Endothelial cell of umbilical vein (primary cell): Measurements from ENCODE around the gene MYO1F. TPM values are rescaled to one million over a fixed set of nuclear protein-coding genes. Genes with fewer than 3 reads are reported as not detected.

Experiments
- BruUV-seq: library from RNA; stranded (reverse); fragments of 400-500 nt; replicated peaks from 2 replicates; lab custom pipeline; 2021; lab: Mats Ljungman, UMichigan
- CTCF ChIA-PET: fragments of 300-600, 350-600 bp; sonication (Branson Sonifier 250); formaldehyde crosslinking; loops from one replicate; lab custom pipeline; 2021; ENCODE audit warnings: antibody characterized with exemption, inconsistent platforms; lab: Charles Lee
- POLR2A ChIA-PET: fragments of 300-600, 350-600 bp; sonication (Branson Sonifier 250); formaldehyde crosslinking; loops from one replicate; lab custom pipeline; 2021; ENCODE audit warnings: antibody characterized with exemption, inconsistent platforms; lab: Charles Lee
- DNase-seq: peaks from one replicate; pipeline ENCODE4 v3.0.0-alpha.2; 2011; ENCODE audit warnings: low read depth, low spot score
- FAIRE-seq: peaks from 2 replicates; lab custom pipeline; 2011; peaks lifted over from hg19 to GRCh38; lab: Jason Lieb, UNC
- H2AFZ ChIP-seq: 2 replicates; pipeline ENCODE4 v1.6.0; 2012; ENCODE audit warnings: low read depth, low read length, control low read depth, inconsistent platforms
- H3K27ac ChIP-seq: 2 replicates; pipeline ENCODE4 v1.5.1; 2011; ENCODE audit warnings: low read depth, mild to moderate bottlenecking, control low read depth, low read length, moderate library complexity; ENCODE audit not compliant: insufficient read depth
- H3K27me3 ChIP-seq, 2 experiments: 2 replicates each; pipeline versions ENCODE4 v1.6.0 to v1.6.1; 2011; ENCODE audit warnings: low read length in 2 of 2, mixed read lengths in 1 of 2; ENCODE audit not compliant: control insufficient read depth in 2 of 2, insufficient read depth in 2 of 2
- H3K36me3 ChIP-seq, 2 experiments: 2 replicates in 1 of 2; 3 replicates in 1 of 2; pipeline ENCODE4 v1.5.1; 2011; ENCODE audit warnings: low read length in 2 of 2, mild to moderate bottlenecking in 1 of 2, moderate library complexity in 1 of 2; ENCODE audit not compliant: control insufficient read depth in 2 of 2, insufficient read depth in 2 of 2; ENCODE audit errors: extremely low read depth in 1 of 2
- H3K4me1 ChIP-seq: 3 replicates; pipeline ENCODE4 v1.5.1; 2011; ENCODE audit warnings: mild to moderate bottlenecking, low read length; ENCODE audit not compliant: control insufficient read depth, insufficient read depth; ENCODE audit errors: extremely low read depth
- H3K4me2 ChIP-seq: 2 replicates; pipeline ENCODE4 v1.6.1; 2011; ENCODE audit warnings: low read length, control low read depth, mixed read lengths; ENCODE audit not compliant: insufficient read depth
- H3K4me3 ChIP-seq, 3 experiments: fragments of 200-600 bp in 1 of 3; sonication (generic), shearing (Covaris generic) in 1 of 3; replicated peaks in 1 of 3; 2 replicates each; pipeline ENCODE4 v1.5.1; 2011 to 2016; ENCODE audit warnings: control low read depth in 3 of 3, low read length in 3 of 3, mild to moderate bottlenecking in 2 of 3, inconsistent platforms in 1 of 3, low read depth in 1 of 3, moderate library complexity in 1 of 3; ENCODE audit not compliant: insufficient read depth in 1 of 3
- H3K79me2 ChIP-seq: 2 replicates; pipeline ENCODE4 v1.6.0; 2012; ENCODE audit warnings: low read length, inconsistent platforms; ENCODE audit not compliant: control insufficient read depth, insufficient read depth
- H3K9ac ChIP-seq: replicated peaks from 2 replicates; pipeline ENCODE3; 2011; ENCODE audit warnings: low read length, control low read depth; ENCODE audit not compliant: insufficient read depth; ENCODE audit errors: extremely low read depth
- H3K9me1 ChIP-seq: replicated peaks from 3 replicates; pipeline ENCODE4 v1.6.0; 2011; ENCODE audit warnings: mild to moderate bottlenecking, low read length; ENCODE audit not compliant: control insufficient read depth, insufficient read depth; ENCODE audit errors: extremely low read depth
- H3K9me3 ChIP-seq: replicated peaks from 2 replicates; pipeline ENCODE4 v1.5.1; 2012; ENCODE audit warnings: low read length, inconsistent platforms; ENCODE audit not compliant: control insufficient read depth, insufficient read depth
- H4K20me1 ChIP-seq: replicated peaks from 2 replicates; pipeline ENCODE3; 2011; ENCODE audit warnings: mild to moderate bottlenecking, low read length; ENCODE audit not compliant: control insufficient read depth, insufficient read depth; ENCODE audit errors: extremely low read depth
- CTCF ChIP-seq, 2 donors: IDR thresholded peaks; 1 replicate in 1 of 2; 2 replicates in 1 of 2; pipeline ENCODE4 v1.5.1; 2011; ENCODE audit warnings: low read length in 2 of 2, mild to moderate bottlenecking in 2 of 2, moderate library complexity in 2 of 2, control low read depth in 1 of 2, inconsistent platforms in 1 of 2, low read depth in 1 of 2; ENCODE audit not compliant: insufficient read depth in 1 of 2; ENCODE audit errors: extremely low read depth in 1 of 2
- EZH2 ChIP-seq: IDR thresholded peaks from 2 replicates; pipeline ENCODE4 v1.6.1; 2012; ENCODE audit warnings: borderline replicate concordance, low read depth, mild to moderate bottlenecking, moderate library complexity, low read length, inconsistent platforms; ENCODE audit not compliant: severe bottlenecking
- GATA2 ChIP-seq: IDR thresholded peaks from 2 replicates; pipeline ENCODE4 v1.7.0; 2011; ENCODE audit warnings: low read depth, mild to moderate bottlenecking, moderate library complexity, mixed read lengths, low read length; ENCODE audit not compliant: insufficient read length, insufficient read depth
- JUN ChIP-seq: IDR thresholded peaks from 2 replicates; pipeline ENCODE4 v1.6.1; 2011; ENCODE audit warnings: borderline replicate concordance, low read depth; ENCODE audit not compliant: insufficient read length, insufficient read depth
- MAX ChIP-seq: IDR thresholded peaks from 2 replicates; pipeline ENCODE4 v1.6.1; 2011; ENCODE audit not compliant: insufficient read depth, insufficient read length
- MYC ChIP-seq: IDR thresholded peaks from one replicate; pipeline ENCODE4 v1.6.1; 2011; ENCODE audit warnings: mild to moderate bottlenecking, low read depth, low read length
- POLR2A ChIP-seq: IDR thresholded peaks from 2 replicates; pipeline ENCODE4 v1.6.1; 2012; ENCODE audit warnings: low read depth, mild to moderate bottlenecking, control low read depth, low read length
- POLR2AphosphoS5 ChIP-seq: IDR thresholded peaks from 2 replicates; pipeline ENCODE4 v1.6.1; 2012; ENCODE audit warnings: low read depth, mild to moderate bottlenecking, control low read depth, low read length, moderate library complexity; ENCODE audit not compliant: insufficient read depth
- dilution Hi-C: fragments of 300-500 bp; cut with MboI; formaldehyde crosslinking; loops from one replicate; pipeline ENCODE4 v1.15.0; 2019; ENCODE audit warnings: low sequenced_read_pairs; ENCODE audit not compliant: extremely low pct_ligation_motif_present
- intact Hi-C: fragments of 100-400 bp; cut with micrococcal nuclease; formaldehyde crosslinking; loops from one replicate; pipeline ENCODE4 v1.10.0; 2022
- polyA plus RNA-seq, 4 experiments: library from polyadenylated mRNA; depleted of rRNA in 3 of 4; stranded (reverse) in 3 of 4; unstranded in 1 of 4; fragments of >200 nt; gene quantifications; 2 replicates each; pipeline versions ENCODE4 v1.2.1 to v1.2.3, GENCODE V29; 2011 to 2012; ENCODE audit warnings: missing spikeins in 1 of 4
- total RNA-seq: library from RNA; stranded (reverse); gene quantifications from 2 replicates; pipeline ENCODE4 v1.2.3, GENCODE V29; 2021

Gene MYO1F
- total and polyA plus RNA-seq, 2 donors (not counting 3 experiments of a cell fraction or from before 2014, with no cell fraction given), result 0.22 to 0.39 TPM

GRCh38 chr19:8513687-8514504, 63.3 kb downstream of the MYO1F start, which contains the start of gene ZNF414:
TSS of gene ZNF414 (minus strand) at chr19:8514167. CDS start at chr19:8514046, 121 bp downstream.
- TF ChIP-seq EZH2 (no peak), POLR2A (peak; percentile 93), POLR2AphosphoS5 (peak; percentile 95)
- ChIA-PET POLR2A (interaction anchor here (0.6 to 1.8 kb wide), 9 partner anchors 12 to 1856 kb away, joined by 3 to 16 read pairs (median 4); partner anchors contain the start of genes MARCHF2 and RAB11B), CTCF (interaction anchor here (0.6 to 2.3 kb wide), 9 partner anchors 8 to 196 kb away, joined by 3 to 21 read pairs (median 5); partner anchors contain the start of genes ANGPTL4 and MARCHF2)
- FAIRE-seq (peak; percentile 96), DNase-seq (peak; percentile 93)
- peak within 1 kb of the TSS; percentile 47 to 95 (median 62) for H3K4me3 ChIP-seq
- TSS peak; percentile 71 for BruUV-seq
- no peaks in the 10 kb centered on the region for H3K9me1 ChIP-seq
- H4K20me1 ChIP-seq, result no peaks in the 10 kb centered on the region
- peaks cover 11% of the 10 kb centered on the region for H3K4me1 ChIP-seq
- H2AFZ ChIP-seq, result peak within 1 kb of the TSS; percentile 97
- peak within 1 kb of the TSS; percentile 96 for H3K9ac ChIP-seq
- no peaks in the 10 kb centered on the region for H3K9me3 ChIP-seq
- H3K27me3 ChIP-seq, result peaks cover 1 to 4% of the 10 kb centered on the region in 2 experiments
- intact Hi-C loops (loop anchor here (1.0 kb wide), 1 partner anchor 11 kb away; no protein-coding TSS in a partner anchor), dilution Hi-C loops (no loop called here)
- peak within 1 kb of the TSS; percentile 82 for H3K4me2 ChIP-seq
- H3K27ac ChIP-seq, result peak within 1 kb of the TSS; percentile 96
- no peaks in the 10 kb centered on the region for H3K36me3 ChIP-seq
- H3K79me2 ChIP-seq, result no peaks in the 10 kb centered on the region

- Histone ChIP-seq H3K36me3 (no peaks in the 10 kb centered on the region), H3K4me2 (peak overlapping the region; percentile 82), H3K27me3 (peaks cover 0 to 4% of the 10 kb centered on the region in 2 experiments), H2AFZ (peak overlapping the region; percentile 94), H3K4me3 (peak overlapping the region; percentile 47 to 95 (median 62)), H3K27ac (peak overlapping the region; percentile 96), H3K79me2 (no peaks in the 10 kb centered on the region), H3K9me1 (no peaks in the 10 kb centered on the region), H4K20me1 (no peaks in the 10 kb centered on the region), H3K9ac (peak overlapping the region; percentile 96), H3K4me1 (peaks cover 11% of the 10 kb centered on the region), H3K9me3 (no peaks in the 10 kb centered on the region)
- CTCF ChIA-PET, result interaction anchor here (1.1 to 2.3 kb wide), 6 partner anchors 12 to 159 kb away, joined by 4 to 21 read pairs (median 6); partner anchors contain the start of gene MARCHF2
- TF ChIP-seq JUN, result no peak
- TF ChIP-seq POLR2AphosphoS5, result no peak
- TF ChIP-seq MAX, result no peak
- no peak for TF ChIP-seq CTCF (IDR thresholded peaks at IDR 0.05; ENCODE audit: extremely low read depth in 1 of 2, insufficient read depth in 1 of 2, low read depth in 1 of 2, low read length in 2 of 2)
- TF ChIP-seq EZH2, result no peak
- TF ChIP-seq MYC, result no peak
- TF ChIP-seq POLR2A, result no peak
- TF ChIP-seq GATA2, result no peak
- intact Hi-C loops, result loop anchor here (1.0 kb wide), 1 partner anchor 12 kb away; no protein-coding TSS in a partner anchor
- no peak for FAIRE-seq
- dilution Hi-C loops, result no loop called here
- BruUV-seq, result no TSS peak
- no peak for DNase-seq
- POLR2A ChIA-PET, result interaction anchor here (0.6 to 1.8 kb wide), 6 partner anchors 13 to 123 kb away, joined by 3 to 16 read pairs (median 8); partner anchors contain the start of genes MARCHF2 and RAB11B
Observed at GRCh38 chr19:8513036-8513686, 64.1 kb downstream of the MYO1F start.
